Smooth muscle cell (in vitro differentiated cells): ENCODE results near the gene ISM1. TPM values are rescaled to one million over a fixed set of nuclear protein-coding genes. Genes with fewer than 3 reads are reported as not detected.

Experiments
- DNase-seq: peaks from one replicate; lab custom pipeline; 2025; ENCODE audit not compliant: unreplicated experiment; lab: John Stamatoyannopoulos, UW
- H2AFZ ChIP-seq: fragments of 200-600 bp; sonication (generic); 2 replicates; pipeline ENCODE4 v1.6.0; 2016; ENCODE audit warnings: antibody characterized with exemption, low read depth, mild to moderate bottlenecking
- H3F3A ChIP-seq: fragments of 200-600 bp; sonication (generic); 2 replicates; pipeline ENCODE4 v1.6.0; 2017; ENCODE audit warnings: antibody characterized with exemption, low read depth
- H3K27ac ChIP-seq: fragments of 200-600 bp; sonication (generic); 2 replicates; pipeline ENCODE4 v1.5.1; 2016; ENCODE audit warnings: low read depth, mild to moderate bottlenecking
- H3K27me3 ChIP-seq: fragments of 200-600 bp; sonication (generic); 2 replicates; pipeline ENCODE4 v1.6.1; 2016; ENCODE audit warnings: low read depth, mild to moderate bottlenecking
- H3K36me3 ChIP-seq: fragments of 200-600 bp; sonication (generic); 2 replicates; pipeline ENCODE4 v1.5.1; 2016; ENCODE audit warnings: low read depth
- H3K4me1 ChIP-seq: fragments of 200-600 bp; sonication (generic); 2 replicates; pipeline ENCODE4 v1.5.1; 2016; ENCODE audit warnings: low read depth
- H3K4me2 ChIP-seq: fragments of 200-600 bp; sonication (generic); 2 replicates; pipeline ENCODE4 v1.6.0; 2016; ENCODE audit warnings: mild to moderate bottlenecking
- H3K4me3 ChIP-seq: fragments of 200-600 bp; sonication (generic); 2 replicates; pipeline ENCODE4 v1.5.1; 2016; ENCODE audit warnings: mild to moderate bottlenecking
- H3K79me2 ChIP-seq: fragments of 200-600 bp; sonication (generic); 2 replicates; pipeline ENCODE4 v1.6.0; 2016; ENCODE audit warnings: low read depth, mild to moderate bottlenecking
- H3K9ac ChIP-seq: fragments of 200-600 bp; sonication (generic); 2 replicates; pipeline ENCODE4 v1.6.0; 2016; ENCODE audit warnings: low read depth
- H3K9me3 ChIP-seq: fragments of 200-600 bp; sonication (generic); replicated peaks from 2 replicates; pipeline ENCODE4 v1.5.1; 2016; ENCODE audit warnings: low read depth
- H4K20me1 ChIP-seq: fragments of 200-600 bp; sonication (generic); 2 replicates; pipeline ENCODE4 v1.6.0; 2016; ENCODE audit warnings: low read depth
- CTCF ChIP-seq: fragments of 200-600 bp; sonication (generic); IDR thresholded peaks from 2 replicates; pipeline ENCODE4 v1.5.1; 2017; ENCODE audit warnings: borderline replicate concordance, mild to moderate bottlenecking, antibody characterized with exemption; ENCODE audit not compliant: insufficient read depth, poor library complexity, severe bottlenecking
- WGBS: methylation state at CpG from one replicate; pipeline ENCODE4 v1.1.7; 2016; ENCODE audit warnings: low lambda C conversion rate; 5-methylcytosine and 5-hydroxymethylcytosine counted together
- polyA plus RNA-seq: library from polyadenylated mRNA; unstranded; fragments of >200 nt; fragmentation: Nextera tagmentation; extraction: Ambion mirVana; gene quantifications from 2 replicates; pipeline ENCODE4 v1.2.1, GENCODE V29; 2016
- total RNA-seq: library from RNA; depleted of rRNA; stranded (reverse); fragments of >200 nt; gene quantifications from 2 replicates; pipeline ENCODE4 v1.2.3, GENCODE V29; 2014

Gene ISM1
- total and polyA plus RNA-seq, 2 experiments from 2014 or later = 2.6 to 3.5 TPM

GRCh38 chr20:13267231-13267630, 46.2 kb downstream of the ISM1 start:
- H3K4me2 ChIP-seq = no peak overlapping the region
- H3K36me3 ChIP-seq = no peaks in the 10 kb centered on the region
- H3K27me3 ChIP-seq = no peaks in the 10 kb centered on the region
- no peak for DNase-seq
- no peak overlapping the region for H3K27ac ChIP-seq
- no peaks in the 10 kb centered on the region for H3K79me2 ChIP-seq
- no peaks in the 10 kb centered on the region for H3K9me3 ChIP-seq
- no peaks in the 10 kb centered on the region for H3F3A ChIP-seq
- no peaks in the 10 kb centered on the region for H4K20me1 ChIP-seq
- TF ChIP-seq CTCF = no peak
- WGBS = 58% methylated on average over 7 of the region's 7 CpGs
- no peak overlapping the region for H2AFZ ChIP-seq
- H3K4me3 ChIP-seq = no peak overlapping the region
- no peak overlapping the region for H3K9ac ChIP-seq
- peaks cover 4% of the 10 kb centered on the region for H3K4me1 ChIP-seq

GRCh38 chr20:13268953-13269352, 47.9 kb downstream of the ISM1 start:
- Histone ChIP-seq H2AFZ (no peak overlapping the region), H3F3A (no peaks in the 10 kb centered on the region), H3K9ac (no peak overlapping the region), H4K20me1 (no peaks in the 10 kb centered on the region), H3K27ac (no peak overlapping the region), H3K79me2 (no peaks in the 10 kb centered on the region), H3K4me3 (no peak overlapping the region), H3K9me3 (no peaks in the 10 kb centered on the region), H3K27me3 (no peaks in the 10 kb centered on the region), H3K4me1 (no peaks in the 10 kb centered on the region), H3K4me2 (no peak overlapping the region), H3K36me3 (no peaks in the 10 kb centered on the region)
- DNase-seq = no peak
- WGBS = 91% methylated on average over 2 of the region's 2 CpGs
- no peak for TF ChIP-seq CTCF

GRCh38 chr20:13270211-13270610, 49.1 kb downstream of the ISM1 start:
- no peak for DNase-seq
- Histone ChIP-seq H3K4me3 (no peak overlapping the region), H3K27ac (no peak overlapping the region), H4K20me1 (no peaks in the 10 kb centered on the region), H3K9me3 (no peaks in the 10 kb centered on the region), H3K9ac (no peak overlapping the region), H3K4me2 (no peak overlapping the region), H3F3A (no peaks in the 10 kb centered on the region), H3K79me2 (no peaks in the 10 kb centered on the region), H2AFZ (no peak overlapping the region), H3K36me3 (no peaks in the 10 kb centered on the region), H3K4me1 (peaks cover 6% of the 10 kb centered on the region), H3K27me3 (no peaks in the 10 kb centered on the region)
- 73% methylated on average over 1 of the region's 1 CpG for WGBS
- TF ChIP-seq CTCF = no peak

GRCh38 chr20:13271098-13271497, 50.0 kb downstream of the ISM1 start:
- no peaks in the 10 kb centered on the region for H3K9me3 ChIP-seq
- WGBS = 97% methylated on average over 3 of the region's 3 CpGs
- H3K36me3 ChIP-seq = no peaks in the 10 kb centered on the region
- H3K27ac ChIP-seq = no peak overlapping the region
- no peak for DNase-seq
- no peaks in the 10 kb centered on the region for H3F3A ChIP-seq
- no peak overlapping the region for H3K9ac ChIP-seq
- no peak overlapping the region for H3K4me3 ChIP-seq
- no peak overlapping the region for H3K4me2 ChIP-seq
- TF ChIP-seq CTCF = no peak
- H3K79me2 ChIP-seq = no peaks in the 10 kb centered on the region
- no peak overlapping the region for H2AFZ ChIP-seq
- no peaks in the 10 kb centered on the region for H3K27me3 ChIP-seq
- H3K4me1 ChIP-seq = peaks cover 6% of the 10 kb centered on the region
- H4K20me1 ChIP-seq = no peaks in the 10 kb centered on the region
